ENCODE data around the gene PI4KA.

The PI4KA gene

GRCh38 chr22:20819471-20819870 lies 39.1 kb downstream of the PI4KA start:
- Mint-ChIP-seq H3K4me3 (no peak overlapping the region), H3K4me1 (no peaks in the 10 kb centered on the region), H3K36me3 (peaks cover 92% of the 10 kb centered on the region), H3K9me3 (no peaks in the 10 kb centered on the region), H3K27ac (peak overlapping the region; percentile 33)
- DNase-seq (ENCODE audit: low spot score in 2 of 2) (no peak), ATAC-seq (no peak)

DNA sequence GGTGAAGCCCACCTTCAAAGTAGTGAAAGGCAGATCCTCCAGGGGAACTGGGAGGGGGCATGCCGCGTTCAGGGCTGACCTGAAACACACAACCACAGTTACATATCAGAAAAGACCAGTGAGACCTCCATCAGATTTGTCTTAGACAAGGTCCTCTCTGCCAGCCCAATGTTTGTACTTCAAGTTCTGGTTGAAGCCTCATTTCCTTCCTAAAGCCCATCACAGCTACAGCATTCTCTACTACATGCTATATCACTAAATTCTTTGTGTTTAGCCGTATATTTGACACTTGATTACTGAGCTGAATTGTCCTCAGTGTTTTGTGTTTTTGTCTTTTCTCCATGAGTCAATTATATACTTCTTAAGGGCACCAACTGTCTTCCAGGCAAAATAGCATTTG lies 40.1 kb downstream of the PI4KA start:
- ATAC-seq: no peak
- peaks cover 92% of the 10 kb centered on the region for H3K36me3 Mint-ChIP-seq
- no peak overlapping the region for H3K4me3 Mint-ChIP-seq
- no peak overlapping the region for H3K27ac Mint-ChIP-seq
- DNase-seq (ENCODE audit: low spot score in 2 of 2): no peak
- no peaks in the 10 kb centered on the region for H3K9me3 Mint-ChIP-seq
- no peaks in the 10 kb centered on the region for H3K4me1 Mint-ChIP-seq

- no peaks in the 10 kb centered on the region for H3K9me3 Mint-ChIP-seq
- peaks cover 96% of the 10 kb centered on the region for H3K36me3 Mint-ChIP-seq
- DNase-seq (ENCODE audit: low spot score in 2 of 2) (no peak), ATAC-seq (no peak)
- peak overlapping the region; percentile 78 for H3K27ac Mint-ChIP-seq
- no peaks in the 10 kb centered on the region for H3K4me1 Mint-ChIP-seq
- H3K4me3 Mint-ChIP-seq: no peak overlapping the region
Observed at GRCh38 chr22:20816559-20816958, 42.1 kb downstream of the PI4KA start.

DNA sequence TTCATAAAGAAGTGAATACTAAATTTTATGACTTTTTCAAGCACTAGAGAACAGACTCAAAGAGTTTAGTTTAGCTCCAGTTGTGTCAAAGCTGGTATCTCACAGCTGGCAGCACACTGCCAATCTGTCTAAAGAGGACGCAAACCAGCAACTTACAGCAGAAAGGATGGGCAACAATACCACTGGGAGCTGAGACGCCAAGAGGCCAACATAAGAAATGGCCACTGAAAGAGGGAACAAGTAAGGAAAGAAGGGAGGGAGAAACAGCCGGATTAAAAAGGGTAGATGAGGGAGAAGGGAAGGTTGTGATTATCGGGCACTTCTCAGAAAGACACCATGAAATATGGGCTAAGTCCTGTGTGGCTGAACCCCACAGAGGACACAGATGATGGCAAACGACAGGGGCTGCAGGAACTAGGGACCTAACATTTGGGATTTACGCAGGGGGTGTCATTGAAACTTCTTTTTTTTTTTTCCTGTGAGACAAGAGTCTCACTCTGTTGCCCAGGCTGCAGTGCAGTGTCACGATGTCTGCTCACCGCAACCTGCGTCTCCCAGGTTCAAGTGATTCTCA lies 43.0 kb downstream of the PI4KA start:
- H3K27ac Mint-ChIP-seq: no peak overlapping the region
- no peak for ATAC-seq
- peaks cover 4% of the 10 kb centered on the region for H3K4me1 Mint-ChIP-seq
- peaks cover 100% of the 10 kb centered on the region for H3K36me3 Mint-ChIP-seq
- no peak for DNase-seq (ENCODE audit: low spot score in 2 of 2)
- no peaks in the 10 kb centered on the region for H3K9me3 Mint-ChIP-seq
- no peak overlapping the region for H3K4me3 Mint-ChIP-seq

DNA sequence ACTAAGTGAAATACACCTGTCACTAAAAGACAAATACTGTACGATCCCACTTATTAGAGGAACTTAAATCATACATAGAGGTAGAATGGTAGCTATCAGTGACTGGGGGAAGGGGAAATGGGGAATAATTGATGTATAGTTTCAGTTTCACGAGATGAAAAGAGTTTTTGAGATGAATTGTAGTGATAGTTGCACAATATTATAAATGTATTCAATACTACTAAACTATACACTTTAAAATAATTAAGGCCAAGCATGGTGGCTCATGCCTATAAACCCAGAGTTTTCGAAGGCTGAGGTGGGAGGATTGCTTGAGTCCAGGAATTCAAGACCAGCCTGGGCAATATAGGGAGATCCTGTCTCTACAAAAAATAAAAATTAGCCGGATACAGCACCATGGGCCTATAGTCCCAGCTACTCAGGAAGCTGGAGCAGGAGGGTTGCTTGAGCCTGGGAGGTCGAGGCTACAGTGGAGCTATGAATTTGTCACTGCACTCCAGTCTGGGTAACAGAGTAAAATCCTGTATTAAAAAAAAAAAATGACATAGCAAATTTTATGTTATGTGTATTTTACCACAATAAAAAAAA lies 44.3 kb downstream of the PI4KA start:
- DNase-seq (ENCODE audit: low spot score in 2 of 2) (no peak), ATAC-seq (no peak)
- Mint-ChIP-seq H3K36me3 (peaks cover 100% of the 10 kb centered on the region), H3K9me3 (no peaks in the 10 kb centered on the region), H3K27ac (no peak overlapping the region), H3K4me3 (no peak overlapping the region), H3K4me1 (peaks cover 4% of the 10 kb centered on the region)

DNA sequence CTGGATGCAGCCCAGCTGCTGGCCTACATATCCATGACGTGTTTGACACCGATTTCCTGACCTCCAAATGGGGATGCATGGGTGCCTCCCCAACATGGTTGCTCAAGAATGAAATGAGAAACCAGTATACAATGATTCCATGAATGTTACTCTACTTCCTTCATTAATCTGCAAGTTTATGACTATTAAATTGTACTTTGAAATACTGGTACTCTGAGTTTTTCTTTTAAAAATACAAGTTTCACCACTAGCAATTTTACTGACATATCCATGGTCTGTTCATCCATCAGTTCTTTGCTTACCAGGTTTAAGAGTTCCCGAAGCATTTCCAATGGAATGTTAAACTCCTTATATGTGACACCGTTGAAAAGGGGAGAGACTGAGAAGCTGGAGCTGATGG lies 45.6 kb downstream of the PI4KA start:
- H3K27ac Mint-ChIP-seq: no peak overlapping the region
- DNase-seq (ENCODE audit: low spot score in 2 of 2) (no peak), ATAC-seq (no peak)
- peaks cover 4% of the 10 kb centered on the region for H3K4me1 Mint-ChIP-seq
- H3K9me3 Mint-ChIP-seq: no peaks in the 10 kb centered on the region
- H3K4me3 Mint-ChIP-seq: no peak overlapping the region
- H3K36me3 Mint-ChIP-seq: peaks cover 100% of the 10 kb centered on the region

- DNase-seq (ENCODE audit: low spot score in 2 of 2) (no peak), ATAC-seq (no peak)
- peak overlapping the region; percentile 43 for H3K27ac Mint-ChIP-seq
- no peak overlapping the region for H3K4me3 Mint-ChIP-seq
- no peaks in the 10 kb centered on the region for H3K9me3 Mint-ChIP-seq
- H3K4me1 Mint-ChIP-seq: peaks cover 4% of the 10 kb centered on the region
- peaks cover 100% of the 10 kb centered on the region for H3K36me3 Mint-ChIP-seq
Observed at GRCh38 chr22:20811971-20812660, 46.5 kb downstream of the PI4KA start.

DNA sequence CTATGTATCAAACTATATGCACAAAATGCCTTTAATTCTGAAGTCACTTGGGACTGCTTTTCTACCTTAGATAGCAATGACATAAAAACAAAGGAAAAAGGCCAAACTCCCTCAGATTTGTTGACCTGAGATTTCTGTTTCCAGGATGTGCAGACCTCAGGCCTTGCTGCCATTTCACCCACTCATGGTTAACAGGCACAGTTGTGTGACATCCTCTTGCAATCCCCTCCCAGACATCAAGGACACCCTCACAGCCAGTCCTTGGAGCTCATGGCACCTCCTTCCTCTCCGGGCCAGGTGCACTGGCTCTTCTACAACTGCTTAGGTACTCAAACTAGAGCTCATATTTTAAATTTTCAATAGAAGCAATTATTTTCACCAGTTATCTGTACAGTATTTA lies 47.4 kb downstream of the PI4KA start:
- no peak for DNase-seq (ENCODE audit: low spot score in 2 of 2)
- peaks cover 100% of the 10 kb centered on the region for H3K36me3 Mint-ChIP-seq
- no peak overlapping the region for H3K4me3 Mint-ChIP-seq
- peak overlapping the region; percentile 26 for H3K27ac Mint-ChIP-seq
- H3K9me3 Mint-ChIP-seq: no peaks in the 10 kb centered on the region
- peaks cover 4% of the 10 kb centered on the region for H3K4me1 Mint-ChIP-seq
- no peak for ATAC-seq

GRCh38 chr22:20810645-20811044 lies 48.0 kb downstream of the PI4KA start:
- Mint-ChIP-seq H3K4me3 (no peak overlapping the region), H3K4me1 (peaks cover 4% of the 10 kb centered on the region), H3K9me3 (no peaks in the 10 kb centered on the region), H3K36me3 (peaks cover 100% of the 10 kb centered on the region), H3K27ac (peak overlapping the region; percentile 26)
- no peak for ATAC-seq
- no peak for DNase-seq (ENCODE audit: low spot score in 2 of 2)

DNA sequence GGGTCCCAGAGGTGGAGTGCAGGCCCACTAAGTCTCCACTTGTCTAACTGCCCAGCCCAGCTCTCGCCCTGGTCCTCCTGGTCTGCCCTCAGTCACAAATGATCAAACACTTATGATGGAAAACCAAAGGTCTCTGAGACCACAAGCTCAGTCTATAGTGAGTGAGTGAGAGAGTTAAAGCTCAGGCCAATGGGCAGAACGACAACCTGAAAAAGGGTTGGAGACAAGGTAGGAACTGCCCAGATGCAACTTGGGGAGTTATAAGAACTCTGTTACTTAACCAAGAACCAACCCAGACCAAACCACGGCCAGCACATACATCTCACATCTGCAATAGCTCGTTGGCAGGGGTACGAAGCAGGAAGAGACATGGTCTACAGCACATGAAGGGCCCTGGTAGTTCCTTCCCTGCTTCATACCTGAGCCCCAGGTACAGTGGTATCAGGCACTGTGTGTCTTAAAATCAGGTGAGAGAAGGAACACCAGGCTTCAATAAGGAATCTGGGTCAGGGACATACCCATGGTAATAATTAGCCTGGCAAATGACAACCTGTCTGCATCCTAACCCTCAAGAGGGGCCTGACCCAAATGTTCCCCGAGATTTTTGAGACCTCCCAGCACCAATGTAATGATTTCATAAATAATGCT lies 48.9 kb downstream of the PI4KA start:
- Mint-ChIP-seq H3K27ac (no peak overlapping the region), H3K4me1 (peaks cover 4% of the 10 kb centered on the region), H3K4me3 (no peak overlapping the region), H3K36me3 (peaks cover 100% of the 10 kb centered on the region), H3K9me3 (no peaks in the 10 kb centered on the region)
- DNase-seq (ENCODE audit: low spot score in 2 of 2): no peak
- no peak for ATAC-seq

GRCh38 chr22:20808844-20809243 lies 49.8 kb downstream of the PI4KA start:
- Mint-ChIP-seq H3K36me3 (peaks cover 100% of the 10 kb centered on the region), H3K27ac (no peak overlapping the region)
- ATAC-seq: no peak

DNA sequence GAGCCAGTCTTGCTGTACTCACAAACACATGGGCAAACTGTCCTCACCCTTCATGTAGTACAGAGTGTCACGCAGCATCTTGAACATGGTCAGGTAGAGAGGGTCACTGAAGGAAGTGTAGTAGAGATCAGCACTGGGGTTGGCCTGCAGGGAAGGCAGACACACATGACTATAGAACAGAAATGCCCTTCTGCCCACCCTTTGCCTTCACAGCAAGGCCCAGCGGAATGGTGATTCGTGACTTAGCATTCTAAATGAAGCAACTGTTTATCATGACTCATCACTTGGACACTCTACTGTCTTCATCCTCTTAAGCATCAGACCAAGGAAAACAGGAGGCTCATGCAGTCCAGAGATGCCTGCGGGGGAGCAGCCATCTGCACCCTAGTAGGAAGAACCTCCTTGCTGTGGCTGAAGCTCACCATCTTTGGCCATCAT lies 51.3 kb downstream of the PI4KA start:
- Mint-ChIP-seq H3K27ac (no peak overlapping the region), H3K9me3 (no peaks in the 10 kb centered on the region), H3K36me3 (peaks cover 100% of the 10 kb centered on the region), H3K4me3 (no peak overlapping the region), H3K4me1 (peaks cover 4% of the 10 kb centered on the region)
- ATAC-seq (no peak), DNase-seq (ENCODE audit: low spot score in 2 of 2) (no peak)

More at GRCh38 chr22:20808844-20809243, 49.8 kb downstream of the PI4KA start:
- Mint-ChIP-seq H3K4me1 (peaks cover 4% of the 10 kb centered on the region), H3K4me3 (no peak overlapping the region), H3K9me3 (no peaks in the 10 kb centered on the region)
- DNase-seq (ENCODE audit: low spot score in 2 of 2): no peak

- Mint-ChIP-seq H3K9me3 (no peaks in the 10 kb centered on the region), H3K36me3 (peaks cover 100% of the 10 kb centered on the region), H3K27ac (peak overlapping the region; percentile 40), H3K4me3 (no peak overlapping the region), H3K4me1 (peaks cover 2% of the 10 kb centered on the region)
- ATAC-seq: no peak
- no peak for DNase-seq (ENCODE audit: low spot score in 2 of 2)
Observed at GRCh38 chr22:20805972-20806471, 52.6 kb downstream of the PI4KA start.

DNA sequence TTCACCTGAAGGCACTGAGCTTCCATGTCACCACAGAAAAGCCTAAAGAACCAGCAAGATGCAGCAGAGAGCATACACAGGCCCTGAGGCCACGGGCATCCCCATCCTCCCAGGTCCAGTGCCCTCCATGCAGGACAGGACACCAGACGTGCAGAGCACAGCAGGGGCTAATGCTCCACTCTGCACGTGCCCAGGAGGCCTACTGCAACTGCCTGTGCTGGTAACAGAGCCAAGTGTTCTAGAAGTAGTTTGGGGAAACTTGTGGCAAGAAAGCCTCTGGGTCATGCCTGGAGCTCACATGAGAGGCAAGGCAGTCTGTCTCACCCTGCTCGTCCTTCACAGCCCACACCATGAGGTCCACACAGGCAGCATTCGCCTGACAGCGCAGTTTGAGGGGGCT lies 54.0 kb downstream of the PI4KA start:
- ATAC-seq (no peak), DNase-seq (ENCODE audit: low spot score in 2 of 2) (no peak)
- Mint-ChIP-seq H3K27ac (peak overlapping the region; percentile 68), H3K4me1 (no peaks in the 10 kb centered on the region), H3K36me3 (peaks cover 100% of the 10 kb centered on the region), H3K4me3 (no peak overlapping the region), H3K9me3 (no peaks in the 10 kb centered on the region)

DNA sequence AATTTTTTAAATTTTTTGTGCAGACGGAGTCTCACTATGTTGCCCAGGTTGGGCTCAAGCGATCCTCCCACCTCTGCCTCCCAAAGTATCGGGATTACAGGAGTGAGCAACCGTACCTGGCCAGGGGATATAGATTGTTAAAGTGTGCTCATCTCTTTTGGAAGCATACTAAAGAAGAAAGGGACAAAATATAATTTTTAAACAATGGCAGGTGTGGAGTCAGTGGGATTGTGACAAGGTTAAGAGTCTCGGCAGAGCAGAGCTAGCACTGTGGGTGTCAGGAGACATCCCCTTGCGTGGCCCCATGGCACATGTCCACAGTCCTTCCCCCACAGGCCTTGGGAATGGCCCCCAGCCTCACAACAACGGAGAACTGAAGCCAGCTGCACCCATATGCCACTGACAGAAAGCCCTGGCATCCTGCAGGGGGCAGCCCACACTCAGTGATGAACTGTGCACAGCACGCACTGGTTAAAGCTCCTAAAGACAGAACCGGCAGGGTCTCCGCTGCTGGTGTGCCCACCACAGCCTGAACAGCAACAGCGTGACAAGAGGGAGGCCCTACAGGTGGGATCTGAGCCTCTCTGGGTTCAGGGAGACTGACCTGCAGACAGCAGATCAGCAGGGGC lies 54.8 kb downstream of the PI4KA start:
- H3K9me3 Mint-ChIP-seq: no peaks in the 10 kb centered on the region
- no peak overlapping the region for H3K4me3 Mint-ChIP-seq
- peak overlapping the region; percentile 62 for H3K27ac Mint-ChIP-seq
- no peaks in the 10 kb centered on the region for H3K4me1 Mint-ChIP-seq
- ATAC-seq (no peak), DNase-seq (ENCODE audit: low spot score in 2 of 2) (no peak)
- peaks cover 100% of the 10 kb centered on the region for H3K36me3 Mint-ChIP-seq
